SK-N-SH (cell line): ENCODE measurements around the gene KCNMB3. TPM values are rescaled to one million over a fixed set of nuclear protein-coding genes. Genes with fewer than 3 reads are reported as not detected.

ENCODE experiments used
- CTCF ChIA-PET: fragments of 300-600, 350-600 bp; formaldehyde crosslinking; extraction: SDS; loops from one replicate; lab custom pipeline; 2021; lab: Yijun Ruan, JAX
- POLR2A ChIA-PET: fragments of 350-600 bp; sonication (Branson Sonifier 250); formaldehyde crosslinking; extraction: SDS; loops from one replicate; lab custom pipeline; 2020; ENCODE audit warnings: antibody characterized with exemption, inconsistent platforms; lab: Yijun Ruan, JAX
- DNase-seq: peaks from one replicate; pipeline ENCODE4 v3.0.0; 2012
- H2AFZ ChIP-seq: fragments of 200-600 bp; sonication (generic); 2 replicates; pipeline ENCODE4 v1.8.1; 2016; ENCODE audit warnings: antibody characterized with exemption, mild to moderate bottlenecking, low read depth
- H3F3A ChIP-seq: fragments of 200-600 bp; sonication (generic); replicated peaks from 2 replicates; pipeline ENCODE3; 2016; ENCODE audit warnings: antibody characterized with exemption, mild to moderate bottlenecking; ENCODE audit not compliant: insufficient read depth
- H3K27ac ChIP-seq, 2 experiments: fragments of 200-500 bp in 1 of 2; fragments of 200-600 bp in 1 of 2; sonication (Bioruptor generic) in 1 of 2; sonication (generic), shearing (Covaris generic) in 1 of 2; 2 replicates each; pipeline versions ENCODE4 v1.5.1 to v1.6.1; 2014 to 2016; ENCODE audit warnings: low read depth in 2 of 2, inconsistent platforms in 1 of 2, low read length in 1 of 2, mild to moderate bottlenecking in 1 of 2, mixed read lengths in 1 of 2
- H3K27me3 ChIP-seq: fragments of 200-600 bp; sonication (generic), shearing (Covaris generic); 2 replicates; pipeline ENCODE4 v1.6.1; 2016; ENCODE audit warnings: mixed run types; ENCODE audit not compliant: insufficient read depth
- H3K36me3 ChIP-seq, 2 experiments: fragments of 200-500 bp in 1 of 2; fragments of 200-600 bp in 1 of 2; sonication (Bioruptor generic) in 1 of 2; sonication (generic) in 1 of 2; replicated peaks in 1 of 2; 2 replicates each; pipeline versions ENCODE3 to v1.5.1; 2014 to 2016; ENCODE audit warnings: low read length in 1 of 2, mild to moderate bottlenecking in 1 of 2; ENCODE audit not compliant: insufficient read depth in 2 of 2, control insufficient read depth in 1 of 2
- H3K4me1 ChIP-seq, 2 experiments: fragments of 200-500 bp in 1 of 2; fragments of 200-600 bp in 1 of 2; sonication (Bioruptor generic) in 1 of 2; sonication (generic), shearing (Covaris generic) in 1 of 2; 2 replicates each; pipeline versions ENCODE4 v1.5.1 to v1.6.1; 2014 to 2016; ENCODE audit warnings: low read depth in 1 of 2, low read length in 1 of 2, mixed run types in 1 of 2; ENCODE audit not compliant: insufficient read depth in 2 of 2, control insufficient read depth in 1 of 2
- H3K4me2 ChIP-seq: fragments of 200-600 bp; sonication (generic), shearing (Covaris generic); 2 replicates; pipeline ENCODE4 v1.6.1; 2017; ENCODE audit warnings: mixed run types
- H3K4me3 ChIP-seq, 2 experiments: fragments of 200-500 bp in 1 of 2; fragments of 200-600 bp in 1 of 2; sonication (Bioruptor generic) in 1 of 2; sonication (generic), shearing (Covaris generic) in 1 of 2; 2 replicates each; pipeline versions ENCODE4 v1.5.1 to v1.8.1; 2014 to 2016; ENCODE audit warnings: low read depth in 2 of 2, inconsistent platforms in 1 of 2, low read length in 1 of 2, mild to moderate bottlenecking in 1 of 2, mixed read lengths in 1 of 2, moderate library complexity in 1 of 2
- H3K79me2 ChIP-seq: fragments of 200-600 bp; sonication (generic); 2 replicates; pipeline ENCODE4 v1.8.1; 2017; ENCODE audit warnings: mild to moderate bottlenecking; ENCODE audit not compliant: insufficient read depth
- H3K9ac ChIP-seq: fragments of 200-600 bp; sonication (generic); 2 replicates; pipeline ENCODE4 v1.6.1; 2017; ENCODE audit warnings: mixed run types
- H3K9me2 ChIP-seq: fragments of 200-600 bp; sonication (generic); 2 replicates; pipeline ENCODE4 v1.6.1; 2017; ENCODE audit warnings: mixed run types
- H3K9me3 ChIP-seq: fragments of 200-600 bp; sonication (generic); 2 replicates; pipeline ENCODE4 v1.6.1; 2017; ENCODE audit warnings: mixed run types, mild to moderate bottlenecking, moderate library complexity
- H4K20me1 ChIP-seq: fragments of 200-600 bp; sonication (generic); 2 replicates; pipeline ENCODE4 v1.6.1; 2017; ENCODE audit warnings: mild to moderate bottlenecking, mixed run types; ENCODE audit not compliant: insufficient read depth
- EZH2phosphoT487 ChIP-seq: fragments of 200-600 bp; sonication (generic); IDR thresholded peaks from 2 replicates; pipeline ENCODE4 v1.6.1; 2017; ENCODE audit warnings: low read depth, mixed run types, mild to moderate bottlenecking, antibody characterized with exemption, moderate library complexity, borderline replicate concordance
- GABPA ChIP-seq: IDR thresholded peaks from 2 replicates; pipeline ENCODE4 v1.4.0; 2012; ENCODE audit warnings: low read depth, mild to moderate bottlenecking
- MAX ChIP-seq: IDR thresholded peaks from 2 replicates; pipeline ENCODE4 v1.4.0; 2012; ENCODE audit warnings: low read depth
- PBX3 ChIP-seq: IDR thresholded peaks from 2 replicates; pipeline ENCODE4; 2012
- POLR2AphosphoS5 ChIP-seq: IDR thresholded peaks from 2 replicates; pipeline ENCODE4 v1.6.1; 2012; ENCODE audit warnings: low read depth, low read length
- RCOR1 ChIP-seq: fragments of 150-350 bp; IDR thresholded peaks from 2 replicates; pipeline ENCODE4 v1.6.1; 2017; ENCODE audit warnings: antibody characterized with exemption, low read length
- RFX5 ChIP-seq: IDR thresholded peaks from 2 replicates; pipeline ENCODE4 v1.6.1; 2012; ENCODE audit warnings: mild to moderate bottlenecking, improper control_type of control experiment, low read length
- RXRA ChIP-seq: IDR thresholded peaks from 2 replicates; pipeline ENCODE4 v1.4.0; 2012; ENCODE audit warnings: low read depth, mild to moderate bottlenecking, borderline replicate concordance
- TCF12 ChIP-seq: IDR thresholded peaks from 2 replicates; pipeline ENCODE4 v1.4.0; 2012
- YY1 ChIP-seq: IDR thresholded peaks from 2 replicates; pipeline ENCODE4 v1.4.0; 2012; ENCODE audit warnings: low read depth, mild to moderate bottlenecking
- WGBS: methylation state at CpG from one replicate; pipeline ENCODE4 v1.1.6; 2017; ENCODE audit warnings: low lambda C conversion rate; 5-methylcytosine and 5-hydroxymethylcytosine counted together
- polyA plus RNA-seq, 3 experiments: library from polyadenylated mRNA; depleted of rRNA; stranded (reverse); fragments of >200 nt; gene quantifications; 2 replicates each; pipeline ENCODE4 v1.2.3, GENCODE V29; 2012

KCNMB3 gene
- polyA plus RNA-seq, 1 of the 3 experiments (the other 2 are of a cell fraction), result 1.1 TPM

GRCh38 chr3:179268400-179269051 is 17.6 kb upstream of the KCNMB3 start:
- ChIA-PET CTCF (interaction anchor here (1.5 kb wide), 1 partner anchor 164 kb away, joined by 5 read pairs; no protein-coding TSS in a partner anchor), POLR2A (no interaction called here)
- no peak overlapping the region for H3K4me3 ChIP-seq
- no peak for DNase-seq
- no peaks in the 10 kb centered on the region for H3K36me3 ChIP-seq
- no peaks in the 10 kb centered on the region for H3K9me3 ChIP-seq
- H3K9ac ChIP-seq, result no peak overlapping the region
- H3K4me2 ChIP-seq, result no peak overlapping the region
- WGBS, result 58% methylated on average over 4 of the region's 4 CpGs
- TF ChIP-seq GABPA (0 out of 2 replicates have a peak, but pooled peaks have one; percentile 17), EZH2phosphoT487 (no peak)
- H3K79me2 ChIP-seq, result no peaks in the 10 kb centered on the region
- no peaks in the 10 kb centered on the region for H3K9me2 ChIP-seq
- H4K20me1 ChIP-seq, result no peaks in the 10 kb centered on the region
- no peak overlapping the region for H2AFZ ChIP-seq
- no peaks in the 10 kb centered on the region for H3K27me3 ChIP-seq
- H3K4me1 ChIP-seq, result no peaks in the 10 kb centered on the region
- H3F3A ChIP-seq, result no peaks in the 10 kb centered on the region
- no peak overlapping the region for H3K27ac ChIP-seq

DNA sequence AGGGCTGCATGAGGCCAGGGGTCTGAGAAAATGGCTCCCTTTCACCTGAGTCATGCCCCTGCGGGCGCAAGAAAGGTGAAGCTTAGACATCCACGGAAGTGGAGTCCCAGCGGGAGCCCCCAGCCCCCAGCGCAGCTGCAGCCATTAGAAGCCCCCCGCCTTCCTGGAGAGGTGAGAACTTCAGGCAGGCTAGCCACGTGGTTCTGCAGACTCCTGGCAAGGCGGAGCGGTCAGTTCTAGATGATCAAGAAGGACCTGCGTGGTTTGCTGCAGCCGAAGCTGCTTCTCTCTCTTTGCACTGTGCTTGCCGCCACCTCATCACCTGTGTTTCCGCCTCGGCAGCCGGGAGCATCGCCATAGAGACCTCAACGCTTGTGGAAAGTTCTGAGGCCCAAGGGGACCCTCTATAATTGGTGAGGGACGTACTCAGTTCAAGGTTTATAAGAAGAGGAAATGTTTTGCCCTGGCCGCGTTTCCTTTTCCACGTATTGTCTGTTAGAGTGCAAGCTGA is 15.8 kb upstream of the KCNMB3 start:
- DNase-seq, result no peak
- Histone ChIP-seq H3K9me3 (no peaks in the 10 kb centered on the region), H3K9ac (no peak overlapping the region), H3K27me3 (no peaks in the 10 kb centered on the region), H3K79me2 (no peaks in the 10 kb centered on the region), H3K36me3 (no peaks in the 10 kb centered on the region), H3F3A (no peaks in the 10 kb centered on the region), H3K9me2 (no peaks in the 10 kb centered on the region), H3K27ac (no peak overlapping the region), H4K20me1 (no peaks in the 10 kb centered on the region), H3K4me1 (no peaks in the 10 kb centered on the region; a peak in 1 of 4 replicates), H2AFZ (no peak overlapping the region), H3K4me2 (no peak overlapping the region), H3K4me3 (no peak overlapping the region)
- POLR2A ChIA-PET, result no interaction called here
- TF ChIP-seq RCOR1, result no peak
- WGBS, result 89% methylated on average over 17 of the region's 21 CpGs
- CTCF ChIA-PET, result interaction anchor here (2.4 kb wide), 1 partner anchor 49 kb away, joined by 6 read pairs; no protein-coding TSS in a partner anchor

DNA sequence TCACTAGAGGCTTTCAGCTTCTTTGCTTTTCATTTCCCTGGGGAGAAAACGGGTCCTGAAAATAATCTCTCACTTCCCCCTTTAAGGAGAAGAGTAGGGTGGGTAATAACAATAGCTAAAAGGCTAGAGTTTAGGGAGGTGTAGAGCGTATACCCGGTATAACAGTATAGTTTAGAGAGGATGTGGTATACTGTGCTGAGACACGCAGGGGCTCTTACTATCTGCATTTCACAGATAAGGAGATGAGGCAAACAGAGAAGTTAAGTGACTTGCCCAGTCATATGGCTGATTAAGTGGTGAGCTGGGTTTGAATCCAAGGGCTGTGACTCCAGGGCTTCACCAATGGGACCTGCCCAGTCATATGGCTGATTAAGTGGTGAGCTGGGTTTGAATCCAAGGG is 15.0 kb upstream of the KCNMB3 start:
- POLR2A ChIA-PET, result no interaction called here
- H3K9ac ChIP-seq, result no peak overlapping the region
- no peak overlapping the region for H3K4me2 ChIP-seq
- H4K20me1 ChIP-seq, result no peaks in the 10 kb centered on the region
- 63% methylated on average over 4 of the region's 4 CpGs for WGBS
- H3F3A ChIP-seq, result no peaks in the 10 kb centered on the region
- no peaks in the 10 kb centered on the region; a peak in 2 of 4 replicates for H3K4me1 ChIP-seq
- CTCF ChIA-PET, result interaction anchor here (1.8 to 2.4 kb wide), 2 partner anchors 50 to 118 kb away, joined by 5 to 6 read pairs; partner anchors contain the start of gene PIK3CA
- no peak for DNase-seq
- no peaks in the 10 kb centered on the region for H3K79me2 ChIP-seq
- no peaks in the 10 kb centered on the region for H3K27me3 ChIP-seq
- H3K4me3 ChIP-seq, result no peak overlapping the region
- no peak overlapping the region for H2AFZ ChIP-seq
- no peaks in the 10 kb centered on the region for H3K9me3 ChIP-seq
- TF ChIP-seq PBX3 (no peak), RXRA (no peak), POLR2AphosphoS5 (no peak), MAX (no peak), RFX5 (no peak), EZH2phosphoT487 (no peak), TCF12 (no peak), YY1 (no peak)
- no peaks in the 10 kb centered on the region for H3K9me2 ChIP-seq
- H3K27ac ChIP-seq, result no peak overlapping the region
- H3K36me3 ChIP-seq, result no peaks in the 10 kb centered on the region
